NCI-H524 treated with DMSO at 0.1 percent for 48 hours (cell line): ENCODE results near the gene LYSMD2.

ENCODE experiments used
- DNase-seq: peaks from one replicate; lab custom pipeline; 2025; lab: John Stamatoyannopoulos, UW

The LYSMD2 gene

DNA sequence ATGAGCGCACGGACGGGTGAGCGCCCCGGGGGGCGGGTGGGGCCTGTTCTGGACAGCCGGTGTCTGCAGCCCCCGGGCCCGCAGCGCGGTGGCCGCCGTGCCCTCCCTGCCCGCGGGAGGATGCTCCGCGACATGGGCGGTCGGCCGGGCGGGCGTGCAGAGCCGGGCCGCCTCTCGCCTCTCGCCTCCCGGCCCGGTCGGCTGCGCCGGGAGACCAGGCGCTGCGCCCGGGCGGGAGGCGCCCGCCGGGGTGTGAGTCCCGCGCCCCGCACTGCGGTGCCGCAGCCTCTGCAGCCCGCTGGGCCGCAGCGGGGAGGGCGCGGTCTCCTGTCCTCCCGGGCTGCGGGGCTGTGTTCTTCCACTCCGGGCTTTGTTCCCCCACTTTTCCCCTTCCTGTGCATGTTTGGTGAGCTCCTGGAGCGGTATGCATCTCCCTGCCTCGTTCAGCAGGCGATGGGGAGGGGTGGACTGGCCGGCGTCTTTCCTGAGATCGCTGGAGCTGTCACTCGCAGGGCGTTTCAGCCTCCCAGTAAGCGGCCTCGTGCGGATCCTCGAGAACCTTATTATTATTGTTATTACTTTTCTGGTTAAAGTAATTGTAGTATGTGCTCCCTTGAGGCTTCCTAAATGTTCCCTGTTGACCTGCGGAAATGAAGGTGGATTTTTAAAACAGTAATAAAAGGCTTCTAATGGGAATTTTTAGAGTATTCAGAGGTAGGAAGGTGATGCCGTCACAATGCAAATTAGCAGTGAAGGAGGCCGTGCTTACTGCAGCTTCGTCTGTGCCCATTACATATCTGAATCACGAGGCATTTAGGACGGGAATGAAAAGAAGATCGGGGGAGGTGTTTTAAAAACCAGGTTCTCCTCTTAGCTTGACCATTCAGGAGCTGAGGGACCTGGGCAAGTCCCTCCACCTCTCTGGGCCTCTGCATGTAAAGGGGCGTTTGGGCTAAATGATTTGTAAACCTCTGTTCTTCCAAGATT lies 14.5 kb upstream of the LYSMD2 start:
- DNase-seq, result no peak

DNA sequence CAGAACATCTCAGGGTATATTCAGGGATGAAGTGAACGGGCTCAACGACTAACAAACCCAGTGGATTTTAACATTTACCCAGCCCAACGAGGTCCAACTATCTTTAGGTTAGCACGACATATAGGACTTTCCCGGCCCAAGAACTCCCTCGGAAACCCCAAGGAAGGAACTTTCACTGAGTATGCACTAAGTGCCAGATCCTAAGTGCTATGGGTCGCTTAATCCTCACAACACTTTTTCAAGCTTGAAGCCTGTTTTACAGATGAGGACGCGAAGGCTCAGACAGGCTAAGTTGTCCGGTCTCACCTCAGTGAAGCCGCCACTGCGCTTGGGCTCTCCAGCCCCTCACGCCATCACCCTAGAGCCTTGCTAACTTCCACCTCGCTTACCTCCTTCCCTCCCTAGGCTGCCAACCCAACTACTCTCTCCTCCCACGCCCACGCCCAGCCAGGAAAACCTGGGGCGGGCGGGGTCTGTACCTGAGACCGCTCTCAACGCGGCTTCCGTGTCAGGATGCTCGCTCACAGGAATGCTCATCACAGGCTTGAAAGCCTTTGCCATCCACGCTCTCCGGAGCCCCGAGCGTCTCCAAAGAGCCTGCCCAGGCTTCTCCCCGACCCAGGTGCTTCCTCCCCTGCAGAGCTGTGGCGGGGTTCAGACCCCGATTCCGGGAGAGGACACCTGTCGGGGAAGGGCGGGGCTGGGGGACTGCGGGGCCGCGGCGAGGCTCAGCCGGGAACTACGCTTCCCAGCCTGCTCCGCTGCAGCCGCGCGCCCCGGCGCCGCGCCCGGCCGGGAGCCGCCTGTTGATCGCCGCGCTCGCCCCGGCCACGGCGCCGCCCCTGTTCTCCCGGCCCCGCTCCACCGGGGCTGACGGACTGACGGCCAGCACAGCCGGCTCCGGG lies 13.6 kb upstream of the LYSMD2 start, which contains the start of gene TMOD2:
TMOD2 (plus strand) TSS at position 806 of the 905 bp plus-strand sequence. CDS start 14,845 bp downstream, outside the sequence.
- no peak for DNase-seq

DNA sequence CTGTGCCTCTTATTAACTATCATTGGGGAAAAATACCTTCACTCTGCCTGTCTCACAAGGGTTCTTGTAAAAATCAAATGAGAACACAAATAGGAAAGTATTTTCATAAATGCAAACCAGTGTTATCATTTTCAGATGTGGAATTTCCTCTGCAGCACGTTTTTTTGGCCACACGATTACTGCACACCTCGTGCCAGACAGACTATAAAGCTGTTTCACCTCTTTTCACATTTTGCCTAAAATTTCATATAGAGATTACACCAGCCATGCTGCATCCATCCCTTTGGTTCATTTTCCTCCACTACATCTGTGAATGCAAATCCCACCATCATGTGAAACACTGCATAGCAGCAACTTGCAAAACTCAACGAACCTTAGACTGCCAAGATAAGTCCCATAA lies 12.7 kb upstream of the LYSMD2 start:
- no peak for DNase-seq

DNA sequence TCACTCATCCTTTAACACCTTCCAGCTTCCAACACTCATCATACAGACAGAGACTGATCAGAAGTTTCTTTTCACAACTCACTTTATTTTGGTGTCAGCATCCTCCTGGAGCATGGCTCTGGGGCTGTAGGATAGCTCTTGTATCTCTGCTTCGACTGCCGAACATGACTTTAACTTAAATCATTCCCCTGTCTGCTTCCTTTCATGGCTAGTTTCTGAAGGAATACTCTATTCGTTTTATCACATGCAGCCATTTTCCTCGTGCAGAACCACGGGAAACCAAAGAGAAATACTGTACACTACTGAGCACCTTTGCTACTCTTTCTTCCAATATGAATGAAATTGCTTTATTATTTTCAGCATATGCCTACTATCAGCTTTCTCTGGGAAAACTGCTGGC lies 11.9 kb upstream of the LYSMD2 start:
- DNase-seq, result no peak

DNA sequence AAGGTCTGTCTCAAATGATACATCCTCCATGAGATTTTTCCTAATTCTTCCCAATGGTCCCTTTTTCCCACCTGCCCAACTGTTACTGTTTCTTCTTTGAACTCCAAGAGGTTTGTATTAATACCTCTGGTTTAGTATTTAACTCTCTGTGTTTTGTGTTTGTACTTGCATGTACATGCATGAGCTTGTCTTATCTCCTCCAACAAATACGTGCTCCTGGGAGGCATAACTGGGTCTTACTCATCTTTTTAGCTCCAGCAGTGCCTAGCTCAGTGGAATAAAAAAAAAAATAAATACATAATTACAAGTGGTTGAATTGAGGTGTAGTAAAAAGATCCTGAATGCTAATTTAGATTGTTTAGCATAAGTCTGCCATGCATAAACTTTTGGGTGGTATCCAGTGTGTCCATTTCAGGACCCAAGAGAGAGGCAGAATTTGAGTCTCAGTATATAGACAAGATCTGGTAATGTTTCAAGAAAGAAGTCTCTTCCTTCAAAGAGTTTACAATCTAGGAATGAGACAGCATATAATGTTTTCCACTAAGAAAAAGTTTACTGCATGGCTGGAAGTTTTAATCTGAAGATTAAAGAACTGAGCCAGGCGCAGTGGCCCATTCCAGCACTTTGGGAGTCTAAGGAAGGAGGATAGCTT lies 1.7 kb upstream of the LYSMD2 start:
- DNase-seq, result no peak

DNA sequence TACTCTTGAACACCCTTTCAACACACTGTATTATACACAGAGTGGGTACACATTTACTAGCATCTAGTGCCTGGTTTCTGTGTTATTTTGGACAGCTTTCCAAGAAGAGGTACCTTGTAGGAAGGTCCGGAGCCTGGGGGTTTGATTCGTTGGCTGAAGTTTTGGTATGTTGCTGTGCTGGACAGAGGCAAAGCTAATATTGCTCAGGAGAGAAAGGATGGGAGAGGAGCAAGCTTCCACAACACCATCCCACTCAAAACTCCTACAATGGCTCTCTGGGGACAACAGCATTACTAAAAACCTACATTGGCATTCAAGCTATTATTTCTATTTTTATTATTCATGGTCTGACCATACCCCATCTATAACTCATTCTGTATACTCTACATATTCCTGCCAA lies 1.1 kb upstream of the LYSMD2 start:
- DNase-seq, result no peak

DNA sequence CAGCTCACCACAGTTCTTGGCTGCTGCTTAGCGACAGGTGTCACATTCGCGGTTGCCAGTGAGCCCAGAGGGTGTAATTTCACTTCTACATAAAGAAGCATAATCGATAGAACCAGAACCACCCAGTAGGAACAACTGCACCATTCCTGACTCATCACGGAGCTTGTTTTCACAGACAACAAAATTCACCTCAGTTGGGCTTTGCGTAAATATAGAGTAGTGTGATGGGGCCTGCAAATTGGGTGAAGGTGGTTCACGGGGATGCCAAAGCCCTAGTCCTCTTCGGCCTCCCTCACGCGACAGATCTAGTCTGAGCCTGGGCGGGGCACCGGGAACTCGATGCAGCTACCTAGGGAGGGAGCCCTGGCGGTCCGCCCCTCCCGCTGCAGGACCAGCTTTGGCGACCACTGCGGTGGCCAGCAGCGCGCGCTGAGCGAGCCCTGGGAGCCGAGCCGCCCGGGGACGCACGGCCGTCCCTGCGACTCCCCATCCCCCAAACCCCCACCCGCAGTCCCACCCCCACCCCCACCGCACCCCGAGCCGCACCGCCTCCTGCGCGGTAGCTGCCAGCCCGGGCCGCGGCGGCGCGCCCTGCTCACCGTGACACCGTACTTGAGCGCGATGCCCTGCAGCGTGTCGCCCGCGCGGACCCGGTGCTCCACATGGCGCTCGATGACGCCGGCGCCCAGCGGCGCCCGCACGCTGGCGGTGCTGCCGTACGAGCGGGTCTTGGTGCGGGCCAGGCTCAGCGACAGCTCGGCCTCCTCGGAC lies 519 bp downstream of the LYSMD2 start:
- peak; percentile 23 for DNase-seq

DNA sequence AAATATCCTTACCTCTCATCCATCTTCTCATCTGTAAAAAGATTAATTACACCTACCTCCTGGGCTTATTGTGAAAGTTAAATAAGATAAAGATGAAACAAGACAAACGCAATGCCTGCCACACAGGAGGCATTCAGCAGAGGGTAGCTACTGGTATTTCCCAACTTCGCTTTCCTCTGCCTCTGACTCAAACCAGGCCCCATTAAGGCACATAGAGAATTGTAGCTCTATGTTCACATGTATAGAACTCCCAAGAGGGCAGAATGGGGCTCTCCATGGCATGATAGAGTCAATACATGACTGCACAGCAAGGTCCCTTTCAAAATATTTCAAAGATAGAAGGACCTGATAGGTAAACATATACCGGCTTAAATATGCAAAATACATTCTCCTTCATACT lies 1.4 kb downstream of the LYSMD2 start:
- no peak for DNase-seq

DNA sequence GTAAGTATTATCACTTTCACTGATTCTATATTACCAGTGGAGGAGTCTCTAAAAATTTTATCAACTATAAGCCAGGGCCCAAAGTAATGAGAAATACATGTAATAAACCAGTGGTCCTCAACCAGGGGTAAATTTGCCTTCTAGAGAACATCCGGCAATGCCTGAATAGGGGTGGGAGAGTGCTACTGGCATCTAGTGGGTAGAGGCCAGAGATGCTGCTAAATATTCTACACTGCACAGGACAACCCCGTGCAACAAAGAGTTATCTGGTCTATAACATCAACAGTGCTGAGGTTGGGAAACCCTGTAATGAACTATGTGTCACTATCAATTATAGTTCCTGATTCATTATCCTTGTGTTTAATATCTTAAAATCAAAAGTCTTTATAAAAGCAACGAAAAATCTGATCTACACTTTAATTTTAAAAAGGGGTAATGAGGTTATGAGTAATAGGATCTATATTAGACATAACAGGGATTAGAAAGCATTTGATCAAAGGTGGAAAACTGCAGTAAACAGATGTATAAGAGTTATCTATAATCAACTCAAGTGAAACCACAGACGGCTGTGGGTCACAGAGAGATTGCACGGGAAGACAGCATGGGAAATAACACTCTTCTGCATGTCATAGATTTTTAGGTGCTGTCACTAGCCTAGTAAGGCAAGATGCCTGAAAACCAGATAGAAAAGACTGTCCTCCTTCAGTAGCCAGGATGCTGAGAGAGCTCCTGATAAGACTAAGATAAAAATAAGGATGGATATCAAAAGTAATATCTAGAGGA lies 2.0 kb downstream of the LYSMD2 start:
- no peak for DNase-seq

DNA sequence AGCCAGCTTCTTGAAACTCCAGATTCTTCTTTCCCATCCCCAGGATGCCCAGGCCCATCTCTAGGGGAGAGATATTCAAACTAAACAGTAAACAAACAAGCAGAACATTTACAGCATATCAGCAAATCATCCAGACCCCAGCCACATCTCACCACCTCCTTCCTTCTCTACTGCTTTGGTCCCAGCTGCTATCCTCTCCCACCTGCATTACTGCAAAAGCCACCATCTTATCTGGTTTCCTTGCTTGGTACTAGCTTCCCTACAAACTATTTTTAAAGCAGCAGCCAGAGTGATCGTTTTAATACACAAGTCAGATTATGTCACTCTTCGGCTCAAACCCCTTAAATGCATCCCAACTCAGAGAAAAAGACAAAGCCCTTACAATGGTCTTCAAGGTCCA lies 4.8 kb downstream of the LYSMD2 start:
- no peak for DNase-seq

DNA sequence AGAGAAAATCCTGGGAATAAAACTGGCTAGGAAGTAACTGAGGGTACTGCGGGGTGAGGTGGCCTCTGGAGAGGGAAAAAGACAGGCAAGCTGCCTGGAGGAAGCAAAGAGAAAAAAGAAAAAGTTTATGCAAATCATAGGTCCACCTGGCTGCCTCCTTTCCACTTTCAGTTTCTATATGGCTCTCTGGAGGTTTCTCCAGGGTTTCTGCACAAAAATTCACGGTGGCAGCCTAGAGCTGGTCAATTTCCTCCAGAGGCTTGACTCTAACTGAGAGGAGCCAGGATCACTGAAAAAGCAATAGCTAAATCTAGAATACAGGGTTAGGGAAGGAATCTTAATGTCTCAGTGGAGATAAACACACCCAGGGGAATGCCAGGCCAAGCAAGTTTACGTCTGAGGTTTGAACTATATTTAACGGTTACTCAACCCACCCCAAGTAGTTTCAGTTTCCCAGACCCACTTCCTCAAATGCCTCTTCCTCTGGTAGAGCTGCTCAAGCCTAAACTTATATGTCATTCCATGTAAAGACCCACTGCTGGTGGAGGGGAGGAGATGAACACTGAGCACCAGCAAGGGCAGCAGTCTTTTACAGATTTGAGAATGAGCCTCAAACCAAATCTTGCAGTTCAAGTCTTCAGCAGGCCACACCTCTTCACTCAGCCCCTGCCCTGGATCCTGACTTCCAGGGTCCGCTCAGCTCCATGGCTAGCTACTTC lies 5.7 kb downstream of the LYSMD2 start:
- no peak for DNase-seq

DNA sequence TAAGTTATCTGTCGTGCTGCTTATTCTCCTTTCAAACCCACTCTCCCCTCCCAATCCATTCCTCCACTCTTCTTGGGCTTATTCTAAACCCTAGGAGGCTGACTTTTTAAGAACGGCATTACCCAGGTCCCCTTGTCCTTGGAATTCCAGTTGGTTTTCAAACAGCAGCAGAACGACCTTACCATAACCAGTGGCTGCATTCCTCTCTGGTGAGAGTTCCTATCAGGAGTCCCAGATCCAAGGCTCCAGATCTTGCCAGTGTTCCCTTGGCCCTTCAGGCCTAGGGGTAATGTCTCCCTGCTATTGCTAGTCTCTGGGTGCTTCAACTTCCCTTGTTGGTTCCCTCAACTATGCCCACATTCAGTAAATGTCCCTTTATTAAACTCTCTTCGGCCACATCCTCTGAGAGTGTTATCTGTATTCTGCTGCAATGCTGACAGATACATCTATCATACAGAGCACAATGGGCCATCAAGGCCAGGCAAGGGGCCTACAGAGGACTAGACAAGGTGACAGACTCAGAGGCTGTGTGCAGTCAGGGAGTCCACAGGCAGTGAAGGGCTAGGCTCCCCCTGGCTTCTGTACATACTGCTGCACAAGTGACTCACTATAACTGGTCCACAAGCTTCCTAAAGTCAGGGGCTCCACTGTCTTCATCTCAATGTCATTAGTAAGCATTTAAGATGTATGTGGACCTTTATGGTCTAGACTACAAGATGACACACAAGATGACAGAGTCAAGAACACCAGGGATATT lies 10.1 kb downstream of the LYSMD2 start:
- DNase-seq, result no peak

DNA sequence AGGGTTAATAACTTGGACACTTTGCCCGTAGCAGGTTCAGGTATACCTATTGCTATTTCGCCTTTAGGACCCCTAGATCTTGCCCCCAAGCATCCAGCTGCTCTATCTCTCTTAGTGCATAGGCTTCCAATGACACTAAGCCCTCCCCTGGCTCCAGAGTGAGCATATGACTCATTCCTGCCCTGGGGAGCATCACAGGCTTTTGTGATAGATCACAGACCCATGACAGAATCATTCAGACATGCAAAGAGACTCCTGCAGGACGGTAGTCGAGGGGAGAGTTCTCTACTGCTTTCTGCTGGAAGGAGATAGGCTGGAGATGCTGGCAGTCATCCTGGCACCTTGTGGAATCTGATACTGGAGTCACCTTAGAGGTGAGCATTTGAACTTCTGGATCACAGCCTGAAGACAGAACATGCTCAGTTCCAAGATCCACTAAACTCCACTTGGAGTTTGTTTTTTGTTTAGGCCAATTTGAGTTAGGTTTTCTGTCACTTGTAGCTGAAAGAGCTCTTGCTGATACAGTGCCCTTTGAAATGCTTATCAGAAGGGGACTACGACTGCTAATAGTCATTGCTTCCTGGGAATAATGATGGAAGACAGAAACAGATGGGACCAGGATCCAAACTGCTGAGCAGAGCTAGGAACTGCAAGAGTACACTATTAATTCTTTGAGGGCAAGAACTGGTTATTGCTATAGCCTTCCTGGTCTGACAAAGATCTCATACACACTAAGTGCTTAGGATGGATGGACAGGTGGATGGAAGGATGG lies 11.0 kb downstream of the LYSMD2 start:
- DNase-seq, result no peak

DNA sequence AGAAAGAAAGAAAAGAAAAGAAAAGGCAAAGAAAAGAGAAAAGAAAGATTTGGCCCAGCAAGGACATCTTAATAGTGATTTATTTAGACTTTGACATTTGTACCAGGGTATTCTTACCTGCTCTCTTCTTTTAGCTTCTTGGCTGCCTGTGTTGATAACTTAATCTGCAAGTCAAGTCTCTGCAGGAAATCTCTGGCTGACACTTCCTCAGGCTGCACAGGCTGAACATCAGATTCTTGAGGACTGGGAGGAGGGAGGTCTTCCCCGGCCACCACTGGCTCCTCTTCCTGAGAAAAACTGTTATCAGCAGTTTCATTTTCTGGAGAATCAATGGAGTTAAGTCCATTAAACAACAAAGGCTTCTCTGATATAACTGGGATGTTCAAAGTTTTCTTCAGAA lies 12.8 kb downstream of the LYSMD2 start:
- DNase-seq, result no peak

DNA sequence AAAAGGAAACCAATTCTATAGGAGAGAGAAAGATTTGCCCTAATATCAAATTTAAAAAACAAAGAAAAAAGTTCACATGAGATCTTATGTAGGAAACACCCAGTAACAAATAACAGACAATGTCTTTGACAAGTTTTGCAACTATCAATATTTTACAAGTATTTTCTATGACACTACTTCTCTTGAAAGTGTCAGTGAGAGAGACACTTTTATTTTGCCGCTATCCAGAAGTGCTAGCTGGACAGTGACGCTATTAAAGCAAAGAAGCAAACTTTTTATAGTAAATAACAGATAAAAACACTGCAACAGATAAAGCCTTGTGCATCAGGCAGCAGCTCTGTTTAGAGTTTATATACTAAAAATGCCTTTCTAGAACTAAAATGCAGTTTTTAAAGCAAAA lies 13.3 kb downstream of the LYSMD2 start:
- DNase-seq, result no peak

DNA sequence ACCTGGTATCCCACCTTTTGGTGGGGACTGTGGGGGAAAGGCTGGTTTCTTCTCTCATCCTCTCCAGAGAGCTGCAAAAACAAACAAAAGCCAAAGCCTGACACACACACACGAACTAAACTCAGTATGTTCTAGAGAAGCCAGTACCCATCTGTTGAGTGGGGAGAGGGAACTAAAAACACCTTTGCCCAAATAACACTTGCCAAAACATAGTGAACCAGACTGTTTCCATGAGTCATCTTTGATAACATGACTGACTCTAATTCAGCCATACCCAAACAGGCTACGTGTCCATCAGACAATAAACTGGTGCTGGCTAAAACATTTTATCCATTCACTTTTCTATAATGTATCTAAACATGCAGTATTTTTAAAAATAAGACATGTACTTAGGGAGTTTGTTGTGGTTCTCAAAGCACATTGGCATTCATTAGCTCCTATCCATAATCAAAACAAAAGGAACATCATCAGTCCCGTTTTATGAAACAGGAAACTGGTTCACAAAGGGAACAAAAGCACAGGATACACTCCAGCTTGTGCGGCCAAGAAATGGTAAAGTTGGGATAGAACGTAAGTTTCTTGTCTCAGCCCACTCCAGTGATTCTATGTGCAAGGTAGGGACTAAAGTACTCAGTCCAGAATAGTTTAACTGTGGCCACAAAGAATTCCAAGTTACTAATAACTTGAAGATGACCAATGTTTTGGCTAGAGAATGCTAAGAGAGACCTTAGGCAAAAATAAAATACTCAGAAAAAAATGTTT lies 16.1 kb downstream of the LYSMD2 start:
- DNase-seq, result no peak

DNA sequence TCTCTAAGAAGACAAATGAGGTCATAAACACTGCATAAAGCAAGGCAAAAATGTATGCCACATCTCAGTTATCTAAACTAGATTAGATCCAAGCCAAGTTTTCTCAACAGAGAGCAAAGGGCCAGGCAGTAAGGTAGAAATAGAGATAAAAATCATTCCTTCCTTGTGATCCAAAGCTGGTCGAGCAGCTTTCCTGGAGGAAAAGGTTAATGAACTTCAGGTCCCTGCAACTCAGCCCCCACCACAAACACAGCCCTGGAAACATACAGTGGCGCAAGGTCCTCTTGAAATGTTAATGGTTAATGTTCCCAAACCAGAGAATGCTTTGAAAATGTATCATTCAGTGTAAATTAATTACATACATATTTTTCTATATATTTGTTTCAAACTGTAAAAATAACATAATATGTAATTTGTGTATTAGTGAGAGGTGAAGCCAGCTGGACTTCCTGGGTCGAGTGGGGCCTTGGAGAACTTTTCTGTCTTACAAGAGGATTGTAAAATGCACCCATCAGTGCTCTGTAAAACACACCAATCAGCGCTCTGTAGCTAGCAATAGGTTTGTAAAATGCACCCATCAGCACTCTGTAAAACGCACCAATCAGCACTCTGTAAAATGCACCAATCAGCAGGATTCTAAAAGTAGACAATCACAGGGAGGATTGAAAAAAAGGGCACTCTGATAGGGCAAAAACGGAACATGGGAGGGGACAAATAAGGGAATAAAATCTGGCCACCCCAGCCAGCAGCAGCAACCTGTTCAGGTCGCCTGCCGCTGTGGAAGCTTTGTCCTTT lies 17.1 kb downstream of the LYSMD2 start:
- no peak for DNase-seq
